ENCODE measurements around the gene ASIC4.

- no peak for TF ChIP-seq CTCF (conservative IDR thresholded peaks at IDR 0.05; ENCODE audit: low read depth, low read length)
- no peak for TF ChIP-seq EZH2 (IDR thresholded peaks at IDR 0.05; ENCODE audit: borderline replicate concordance, low read depth, low read length, poor library complexity, severe bottlenecking)
Measured at GRCh38 chr2:219474285-219475060, 39.8 kb upstream of the ASIC4 start.

Data from A673 (cell line).